Keratinocyte (primary cell): ENCODE results near the gene TOX3. TPM values are rescaled to one million over a fixed set of nuclear protein-coding genes. Genes with fewer than 3 reads are reported as not detected.

Experiments
- DNase-seq: peaks from one replicate; pipeline ENCODE4 v3.0.0-alpha.2; 2011; ENCODE audit warnings: low read depth, missing footprints, low spot score
- FAIRE-seq: peaks from 2 replicates; lab custom pipeline; 2011; peaks lifted over from hg19 to GRCh38; lab: Jason Lieb, UNC
- H2AFZ ChIP-seq: 2 replicates; pipeline ENCODE4 v1.6.0; 2012; ENCODE audit warnings: low read length, control low read depth, inconsistent platforms; ENCODE audit not compliant: control insufficient read depth
- H3K27ac ChIP-seq: 2 replicates; pipeline ENCODE4 v1.5.1; 2011; ENCODE audit warnings: low read length; ENCODE audit not compliant: control insufficient read depth, insufficient read depth
- H3K27me3 ChIP-seq: 3 replicates; pipeline ENCODE4 v1.6.0; 2011; ENCODE audit warnings: low read length; ENCODE audit not compliant: control insufficient read depth, insufficient read depth; ENCODE audit errors: extremely low read depth
- H3K36me3 ChIP-seq, 2 experiments: 2 replicates in 1 of 2; 3 replicates in 1 of 2; pipeline ENCODE4 v1.5.1; 2011; ENCODE audit warnings: low read length in 2 of 2, mild to moderate bottlenecking in 1 of 2; ENCODE audit not compliant: control insufficient read depth in 2 of 2, insufficient read depth in 2 of 2; ENCODE audit errors: extremely low read depth in 1 of 2
- H3K4me1 ChIP-seq: 3 replicates; pipeline ENCODE4 v1.5.1; 2011; ENCODE audit warnings: low read length; ENCODE audit not compliant: control insufficient read depth, insufficient read depth; ENCODE audit errors: extremely low read depth
- H3K4me2 ChIP-seq: 3 replicates; pipeline ENCODE4 v1.6.0; 2011; ENCODE audit warnings: low read depth, low read length; ENCODE audit not compliant: control insufficient read depth, insufficient read depth; ENCODE audit errors: extremely low read depth
- H3K4me3 ChIP-seq, 3 experiments: fragments of 200-600 bp in 1 of 3; sonication (generic) in 1 of 3; 2 replicates in 2 of 3; 3 replicates in 1 of 3; pipeline ENCODE4 v1.5.1; 2011 to 2016; ENCODE audit warnings: low read length in 3 of 3, mild to moderate bottlenecking in 3 of 3, control low read depth in 2 of 3, inconsistent platforms in 1 of 3, low read depth in 1 of 3, mixed read lengths in 1 of 3, mixed run types in 1 of 3, moderate library complexity in 1 of 3; ENCODE audit not compliant: control insufficient read depth in 2 of 3, insufficient read depth in 2 of 3; ENCODE audit errors: extremely low read depth in 1 of 3
- H3K79me2 ChIP-seq: 2 replicates; pipeline ENCODE4 v1.6.0; 2012; ENCODE audit warnings: low read length; ENCODE audit not compliant: control insufficient read depth, insufficient read depth
- H3K9ac ChIP-seq: 3 replicates; pipeline ENCODE4 v1.6.0; 2011; ENCODE audit warnings: low read length; ENCODE audit not compliant: control insufficient read depth, insufficient read depth; ENCODE audit errors: extremely low read depth
- H3K9me1 ChIP-seq: 3 replicates; pipeline ENCODE4 v1.6.0; 2011; ENCODE audit warnings: low read length; ENCODE audit not compliant: control insufficient read depth, insufficient read depth; ENCODE audit errors: extremely low read depth
- H3K9me3 ChIP-seq: 2 replicates; pipeline ENCODE4 v1.5.1; 2012; ENCODE audit warnings: low read depth, low read length; ENCODE audit not compliant: control insufficient read depth
- H4K20me1 ChIP-seq: 3 replicates; pipeline ENCODE4 v1.6.0; 2011; ENCODE audit warnings: low read length; ENCODE audit not compliant: control insufficient read depth, insufficient read depth; ENCODE audit errors: extremely low read depth
- EZH2 ChIP-seq: IDR thresholded peaks from one replicate; pipeline ENCODE4 v1.6.1; 2012; ENCODE audit warnings: inconsistent platforms, mild to moderate bottlenecking, low read length, moderate library complexity
- dilution Hi-C: fragments of 300-500 bp; cut with MboI; formaldehyde crosslinking; loops from one replicate; pipeline ENCODE4 v1.7.0; 2020; ENCODE audit warnings: low sequenced_read_pairs; ENCODE audit not compliant: extremely low pct_ligation_motif_present
- polyA plus RNA-seq, 5 experiments: library from polyadenylated mRNA; depleted of rRNA in 3 of 5; stranded (reverse) in 3 of 5; stranded (forward) in 1 of 5; unstranded in 1 of 5; fragments of >200 nt; gene quantifications; 1 replicate in 1 of 5; 2 replicates in 3 of 5; 3 replicates in 1 of 5; pipeline versions ENCODE4 v1.2.1 to v1.2.3, GENCODE V29; 2011 to 2012; ENCODE audit warnings: missing spikeins in 2 of 5, low read depth in 1 of 5, low replicate concordance in 1 of 5
- TF ChIP-seq, protein P1 (sequence below), 3 experiments: IDR thresholded peaks in 1 of 3; conservative IDR thresholded peaks in 1 of 3; optimal IDR thresholded peaks in 1 of 3; 2 replicates in 2 of 3; 3 replicates in 1 of 3; pipeline versions ENCODE3 to v1.5.1; 2011; ENCODE audit warnings: low read length in 3 of 3, mild to moderate bottlenecking in 3 of 3, moderate library complexity in 2 of 3, control low read depth in 1 of 3, inconsistent platforms in 1 of 3; ENCODE audit not compliant: insufficient read depth in 2 of 3; ENCODE audit errors: extremely low read depth in 1 of 3

The TOX3 gene
- polyA plus RNA-seq, 1 donor (not counting 4 experiments of a cell fraction or from before 2014, with no cell fraction given): not detected

DNA sequence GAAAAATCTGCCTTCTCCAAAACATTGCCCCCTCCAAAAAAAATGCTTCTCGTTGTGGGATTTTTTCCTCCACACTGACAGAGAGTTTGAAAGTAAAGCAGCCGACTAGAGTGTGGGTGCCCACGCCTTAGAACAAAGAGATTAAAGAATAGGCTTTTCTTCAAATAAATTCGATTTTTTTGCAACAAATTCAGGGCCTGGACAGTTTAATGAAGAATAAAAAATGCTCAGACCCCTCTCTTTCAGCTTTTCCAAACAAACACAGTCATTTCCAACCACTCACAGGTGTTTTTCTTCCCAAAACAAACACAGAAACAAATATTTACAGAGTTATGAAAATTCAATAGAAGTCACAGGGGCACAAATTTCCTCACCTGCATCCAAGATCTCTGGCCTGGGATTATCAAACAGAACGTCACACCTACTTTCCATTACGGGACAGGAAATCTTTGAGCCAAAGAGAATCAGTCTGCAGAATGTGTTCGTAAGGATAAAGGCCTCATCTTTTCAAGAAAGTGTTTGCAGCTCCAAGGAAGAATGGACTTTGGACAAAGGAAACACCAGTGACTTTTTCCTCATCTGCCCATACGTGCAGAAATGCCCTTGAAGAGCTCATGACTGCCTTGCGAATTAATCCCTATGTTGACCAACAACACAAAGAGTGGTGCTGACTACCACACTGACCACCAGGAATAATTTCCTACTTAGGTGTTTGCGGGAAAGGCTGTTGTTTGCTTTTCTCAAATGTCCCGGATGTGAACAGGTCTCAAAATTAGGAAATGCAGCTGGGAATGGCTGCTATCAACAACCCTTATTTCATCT is 31.3 kb upstream of the TOX3 start:
- FAIRE-seq (no peak), DNase-seq (no peak)
- Histone ChIP-seq H3K9me3 (no peaks in the 10 kb centered on the region), H3K36me3 (no peaks in the 10 kb centered on the region), H3K9me1 (no peaks in the 10 kb centered on the region), H2AFZ (no peak overlapping the region), H3K27me3 (no peaks in the 10 kb centered on the region), H3K9ac (no peak overlapping the region), H3K79me2 (no peaks in the 10 kb centered on the region), H3K4me3 (no peak overlapping the region), H3K4me1 (no peaks in the 10 kb centered on the region), H3K27ac (no peak overlapping the region), H3K4me2 (no peak overlapping the region), H4K20me1 (no peaks in the 10 kb centered on the region)
- dilution Hi-C loops: no loop called here
- TF ChIP-seq, protein P1, sequence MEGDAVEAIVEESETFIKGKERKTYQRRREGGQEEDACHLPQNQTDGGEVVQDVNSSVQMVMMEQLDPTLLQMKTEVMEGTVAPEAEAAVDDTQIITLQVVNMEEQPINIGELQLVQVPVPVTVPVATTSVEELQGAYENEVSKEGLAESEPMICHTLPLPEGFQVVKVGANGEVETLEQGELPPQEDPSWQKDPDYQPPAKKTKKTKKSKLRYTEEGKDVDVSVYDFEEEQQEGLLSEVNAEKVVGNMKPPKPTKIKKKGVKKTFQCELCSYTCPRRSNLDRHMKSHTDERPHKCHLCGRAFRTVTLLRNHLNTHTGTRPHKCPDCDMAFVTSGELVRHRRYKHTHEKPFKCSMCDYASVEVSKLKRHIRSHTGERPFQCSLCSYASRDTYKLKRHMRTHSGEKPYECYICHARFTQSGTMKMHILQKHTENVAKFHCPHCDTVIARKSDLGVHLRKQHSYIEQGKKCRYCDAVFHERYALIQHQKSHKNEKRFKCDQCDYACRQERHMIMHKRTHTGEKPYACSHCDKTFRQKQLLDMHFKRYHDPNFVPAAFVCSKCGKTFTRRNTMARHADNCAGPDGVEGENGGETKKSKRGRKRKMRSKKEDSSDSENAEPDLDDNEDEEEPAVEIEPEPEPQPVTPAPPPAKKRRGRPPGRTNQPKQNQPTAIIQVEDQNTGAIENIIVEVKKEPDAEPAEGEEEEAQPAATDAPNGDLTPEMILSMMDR (optimal IDR thresholded peaks at IDR 0.05 in 1 of 3, IDR thresholded peaks at IDR 0.05 in 1 of 3, conservative IDR thresholded peaks at IDR 0.05 in 1 of 3; ENCODE audit: extremely low read depth in 1 of 3, insufficient read depth in 2 of 3, low read length in 3 of 3): no peak

DNA sequence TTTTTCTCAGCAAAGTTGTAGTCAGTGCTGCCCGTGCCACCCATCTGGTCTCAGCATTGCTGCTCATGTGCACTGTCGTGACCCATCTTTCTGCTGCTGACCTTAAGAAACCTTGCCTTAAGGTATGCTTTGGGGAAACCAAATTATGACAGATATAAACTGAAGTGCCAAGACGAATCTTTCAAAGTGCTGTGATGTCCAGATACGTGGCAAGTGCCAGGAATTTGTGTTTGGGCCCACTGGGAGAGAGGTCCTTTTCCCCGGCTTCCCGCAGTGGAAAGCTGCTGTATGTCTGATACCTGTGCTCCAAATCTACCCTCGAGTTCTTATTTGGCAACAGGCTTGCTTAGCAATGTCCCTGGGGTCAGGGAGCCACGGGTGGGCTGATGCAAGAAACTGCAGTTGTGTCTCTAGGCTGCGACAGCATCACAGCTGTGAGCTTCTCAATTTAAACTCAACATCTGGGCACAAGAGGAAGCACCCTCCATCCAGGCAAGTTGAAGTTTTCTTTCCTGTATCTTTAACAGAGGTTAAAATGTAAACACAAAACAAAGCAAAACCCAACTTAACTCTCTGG is 30.3 kb upstream of the TOX3 start:
- no peaks in the 10 kb centered on the region for H3K9me3 ChIP-seq
- H3K4me1 ChIP-seq: no peaks in the 10 kb centered on the region
- H3K9me1 ChIP-seq: no peaks in the 10 kb centered on the region
- no peaks in the 10 kb centered on the region for H4K20me1 ChIP-seq
- H3K4me3 ChIP-seq: no peak overlapping the region
- no peak overlapping the region for H3K27ac ChIP-seq
- DNase-seq (no peak), FAIRE-seq (no peak)
- no peaks in the 10 kb centered on the region for H3K36me3 ChIP-seq
- no peaks in the 10 kb centered on the region for H3K79me2 ChIP-seq
- no peak overlapping the region for H3K9ac ChIP-seq
- no peak overlapping the region for H3K4me2 ChIP-seq
- dilution Hi-C loops: no loop called here
- no peaks in the 10 kb centered on the region for H3K27me3 ChIP-seq
- TF ChIP-seq EZH2: no peak
- TF ChIP-seq, protein P1 (optimal IDR thresholded peaks at IDR 0.05 in 1 of 3, IDR thresholded peaks at IDR 0.05 in 1 of 3, conservative IDR thresholded peaks at IDR 0.05 in 1 of 3; ENCODE audit: extremely low read depth in 1 of 3, insufficient read depth in 2 of 3, low read length in 3 of 3): no peak
- H2AFZ ChIP-seq: no peak overlapping the region
